AG09319 (cell line): ENCODE results near the gene MUSTN1.

Experiments used
- DNase-seq: peaks from one replicate; pipeline ENCODE4 v3.0.0-alpha.2; 2010; ENCODE audit warnings: low read depth; ENCODE audit errors: extremely low read depth
- TF ChIP-seq, protein P1 (sequence below): IDR thresholded peaks from 2 replicates; pipeline ENCODE4 v1.5.1; 2011; ENCODE audit warnings: low read depth, mild to moderate bottlenecking, inconsistent platforms, low read length, moderate library complexity

Gene MUSTN1

DNA sequence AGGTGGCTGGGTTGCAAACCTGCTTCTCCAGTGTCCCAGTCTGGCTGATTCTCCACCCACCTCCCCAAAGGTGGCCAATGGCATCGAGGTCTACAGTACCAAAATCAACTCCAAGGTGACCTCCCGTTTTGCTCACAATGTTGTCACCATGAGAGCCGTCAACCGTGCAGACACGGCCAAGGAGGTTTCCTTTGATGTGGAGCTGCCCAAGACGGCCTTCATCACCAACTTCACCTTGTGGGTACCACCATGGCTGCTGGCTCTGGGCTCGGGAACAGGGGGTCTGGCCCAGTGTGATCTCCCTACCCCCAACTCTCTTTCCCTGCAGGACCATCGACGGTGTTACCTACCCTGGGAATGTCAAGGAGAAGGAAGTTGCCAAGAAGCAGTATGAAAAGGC, 38.4 kb downstream of the MUSTN1 start:
- DNase-seq = no peak
- TF ChIP-seq, protein P1, sequence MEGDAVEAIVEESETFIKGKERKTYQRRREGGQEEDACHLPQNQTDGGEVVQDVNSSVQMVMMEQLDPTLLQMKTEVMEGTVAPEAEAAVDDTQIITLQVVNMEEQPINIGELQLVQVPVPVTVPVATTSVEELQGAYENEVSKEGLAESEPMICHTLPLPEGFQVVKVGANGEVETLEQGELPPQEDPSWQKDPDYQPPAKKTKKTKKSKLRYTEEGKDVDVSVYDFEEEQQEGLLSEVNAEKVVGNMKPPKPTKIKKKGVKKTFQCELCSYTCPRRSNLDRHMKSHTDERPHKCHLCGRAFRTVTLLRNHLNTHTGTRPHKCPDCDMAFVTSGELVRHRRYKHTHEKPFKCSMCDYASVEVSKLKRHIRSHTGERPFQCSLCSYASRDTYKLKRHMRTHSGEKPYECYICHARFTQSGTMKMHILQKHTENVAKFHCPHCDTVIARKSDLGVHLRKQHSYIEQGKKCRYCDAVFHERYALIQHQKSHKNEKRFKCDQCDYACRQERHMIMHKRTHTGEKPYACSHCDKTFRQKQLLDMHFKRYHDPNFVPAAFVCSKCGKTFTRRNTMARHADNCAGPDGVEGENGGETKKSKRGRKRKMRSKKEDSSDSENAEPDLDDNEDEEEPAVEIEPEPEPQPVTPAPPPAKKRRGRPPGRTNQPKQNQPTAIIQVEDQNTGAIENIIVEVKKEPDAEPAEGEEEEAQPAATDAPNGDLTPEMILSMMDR = no peak

DNA sequence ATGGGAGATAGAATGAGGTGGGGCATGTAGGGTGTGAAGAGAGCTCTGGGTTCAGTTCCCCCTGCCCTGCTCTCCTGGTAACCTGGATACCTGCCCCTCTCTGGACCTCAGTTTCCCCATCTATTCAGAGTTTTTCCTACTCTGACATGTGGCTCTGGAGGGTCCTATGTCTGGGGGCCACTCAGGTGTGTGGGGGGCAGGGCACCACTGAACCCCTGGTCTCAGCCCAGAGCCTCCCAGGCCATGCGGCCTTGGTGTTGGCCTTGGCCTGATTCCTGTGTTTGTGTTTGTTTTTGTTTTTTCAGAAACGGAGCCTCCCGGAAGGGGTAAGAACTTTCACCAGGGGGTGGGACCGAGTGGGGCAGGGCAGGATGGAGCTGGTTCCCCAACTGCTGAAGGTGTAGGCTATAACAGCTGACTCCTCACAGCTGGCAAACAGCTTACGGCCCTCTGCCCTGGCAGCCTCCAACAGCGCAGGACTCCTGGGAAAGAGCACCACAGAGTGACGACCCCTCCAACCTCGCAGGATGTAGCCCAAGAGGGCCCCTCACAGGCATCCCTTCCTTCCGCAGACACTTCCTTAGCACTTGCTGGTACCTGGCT, 39.4 kb downstream of the MUSTN1 start:
- TF ChIP-seq, protein P1 = no peak

DNA sequence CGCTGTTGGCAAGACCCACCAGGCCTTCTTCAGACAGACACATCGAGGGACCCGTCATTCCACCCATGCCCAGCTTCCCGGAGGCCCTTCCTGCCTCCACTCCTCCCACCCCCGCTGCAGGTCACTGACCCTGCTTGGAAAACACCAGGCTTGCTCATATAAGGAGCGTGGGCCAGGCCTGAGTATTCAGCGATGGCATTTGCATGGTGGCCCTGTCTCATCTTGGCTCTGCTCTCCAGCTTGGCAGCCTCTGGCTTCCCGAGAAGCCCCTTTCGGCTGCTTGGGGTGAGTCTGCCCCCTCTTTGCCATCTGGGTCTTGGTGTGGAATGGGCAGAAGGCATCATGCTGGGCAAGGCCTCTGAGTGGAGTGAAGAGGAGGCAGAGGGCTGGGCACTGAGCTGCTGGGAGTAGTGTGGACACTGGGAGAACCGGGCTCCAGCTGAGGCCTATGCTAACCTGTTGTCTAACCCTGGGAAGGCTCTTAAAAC, 40.2 kb downstream of the MUSTN1 start, which contains the start of gene ITIH3:
Gene ITIH3 (plus strand): TSS at position 185 of the 488 bp plus-strand sequence. CDS start 8 bp downstream, at position 193.
- TF ChIP-seq, protein P1 = no peak
- DNase-seq = no peak

More for the DNA sequence above, 39.4 kb downstream of the MUSTN1 start:
- DNase-seq = no peak

DNA sequence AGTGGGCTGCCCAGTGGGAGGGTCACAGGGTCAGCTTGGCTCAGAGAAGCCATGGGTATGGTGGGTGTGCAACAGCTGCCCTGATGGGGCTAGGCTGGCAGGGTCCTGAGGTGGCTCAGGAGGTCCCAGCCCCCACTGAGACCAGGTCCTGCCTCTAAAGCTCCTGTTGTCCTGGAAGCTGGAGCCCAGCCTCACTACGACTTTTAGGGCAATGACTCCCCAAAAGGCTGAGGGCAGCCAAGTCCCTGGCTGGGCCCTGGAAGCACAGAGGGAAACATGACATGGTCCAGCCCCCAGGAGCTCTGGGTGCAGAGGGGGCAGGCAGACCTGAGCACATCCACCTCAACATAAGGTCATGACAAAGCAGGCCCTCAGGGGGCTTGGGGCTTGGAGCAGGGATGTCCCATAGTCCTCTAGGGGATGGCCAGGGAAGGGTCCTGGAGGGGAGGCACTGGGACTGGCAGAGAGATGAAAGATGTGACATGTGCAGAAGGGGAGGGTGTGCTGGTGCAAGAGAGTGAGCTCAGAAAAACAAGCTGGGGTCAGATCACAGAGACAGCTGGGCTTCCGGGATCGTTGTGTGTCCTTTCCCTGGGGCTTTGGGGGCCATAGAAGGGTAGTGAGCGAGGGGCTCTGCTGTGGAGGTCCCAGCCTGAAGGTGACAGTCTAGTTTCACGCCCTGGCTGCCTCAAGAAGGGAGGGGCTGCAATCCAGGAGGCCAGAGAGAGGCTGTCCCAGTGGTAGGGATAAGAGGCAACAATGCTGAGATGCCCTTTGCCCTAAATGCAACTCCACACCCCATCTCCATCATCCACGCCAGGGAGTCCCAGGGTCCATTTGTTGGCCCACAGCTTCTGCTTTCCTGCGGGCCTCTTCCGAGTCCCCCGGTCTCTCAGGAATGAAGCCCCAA, 40.9 kb downstream of the MUSTN1 start:
- no peak for DNase-seq
- TF ChIP-seq, protein P1 = no peak

DNA sequence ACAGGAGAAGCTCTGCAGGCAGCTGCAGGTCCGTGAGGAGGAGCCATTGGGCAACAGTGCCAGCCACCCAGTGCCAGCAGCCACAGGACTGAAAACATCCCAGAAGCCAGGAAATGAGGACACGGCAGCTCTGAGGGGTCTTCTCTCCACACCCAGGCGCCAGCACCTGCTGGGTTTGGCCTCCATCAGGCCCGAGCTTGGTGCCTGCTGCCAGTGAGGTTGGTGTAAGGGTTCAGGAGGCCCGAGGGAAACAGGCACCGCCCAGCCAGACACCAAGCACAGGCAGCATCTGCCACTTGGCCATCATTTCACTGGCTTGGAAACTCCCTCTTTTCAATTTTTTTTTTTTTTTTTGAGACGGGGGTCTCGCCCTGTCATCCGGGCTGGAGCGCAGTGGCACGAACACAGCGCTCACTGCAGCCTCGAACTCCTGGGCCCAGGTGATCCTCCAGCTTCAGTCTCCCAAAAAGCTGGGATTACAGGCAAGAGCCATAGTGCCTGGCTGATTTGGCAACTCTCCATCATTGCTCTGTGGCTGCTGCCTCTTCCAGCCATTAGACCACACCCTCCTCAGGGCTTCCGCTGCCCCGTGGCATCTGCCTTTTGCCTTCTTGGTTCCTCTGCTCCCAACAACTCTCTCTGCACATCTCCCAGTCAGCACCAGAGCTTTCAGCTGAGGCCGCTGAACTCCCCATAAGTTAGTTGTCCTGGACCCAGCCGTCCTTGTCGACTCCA, 41.7 kb downstream of the MUSTN1 start:
- no peak for DNase-seq
- TF ChIP-seq, protein P1 = no peak

DNA sequence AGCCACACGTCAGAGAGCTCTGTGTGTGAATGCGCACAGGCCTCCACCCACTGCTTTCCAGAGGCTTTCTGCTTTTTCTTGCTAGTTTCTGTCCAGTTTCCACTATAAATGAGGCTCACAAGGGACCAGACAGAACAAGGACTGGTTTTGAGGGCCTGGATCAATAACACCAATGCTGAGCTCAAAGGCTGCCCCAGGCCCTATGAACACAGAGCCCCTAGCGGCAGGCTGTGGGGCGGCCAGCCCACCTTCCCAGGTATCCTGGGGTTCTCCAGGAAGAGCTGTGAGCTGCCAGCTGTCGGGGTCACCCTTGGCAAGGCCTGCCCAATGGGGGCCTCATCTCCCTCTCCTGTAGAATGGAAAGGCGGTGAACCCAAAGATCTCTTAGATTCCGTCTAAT, 42.4 kb downstream of the MUSTN1 start:
- TF ChIP-seq, protein P1 = no peak
- DNase-seq = no peak

DNA sequence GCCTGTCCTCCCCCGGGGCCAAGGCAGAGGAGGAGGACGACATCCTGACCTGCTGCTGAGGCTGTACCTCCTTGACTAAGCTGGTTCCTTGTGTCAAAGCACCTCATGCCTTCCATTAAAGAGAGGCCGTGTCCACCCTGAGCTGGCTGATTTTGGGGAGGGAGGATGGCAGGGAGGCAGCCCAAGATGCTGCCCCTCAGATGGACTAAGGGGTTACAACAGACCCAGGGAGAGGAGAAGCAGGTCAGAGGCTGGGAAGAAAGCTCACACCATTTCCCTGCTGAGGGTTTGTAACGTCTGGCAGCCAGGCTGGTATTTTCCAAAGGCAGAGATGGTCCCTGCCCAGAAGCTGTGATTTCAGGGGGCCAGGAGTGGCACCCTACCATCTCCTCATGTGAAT, 42.9 kb downstream of the MUSTN1 start:
- TF ChIP-seq, protein P1 = no peak

More for the DNA sequence above, 42.9 kb downstream of the MUSTN1 start:
- no peak for DNase-seq
